ENCODE data around the gene CCL8. TPM values are rescaled to one million over a fixed set of nuclear protein-coding genes. Genes with fewer than 3 reads are reported as not detected.

Gene CCL8
- total RNA-seq, result not detected in 2 replicates

DNA sequence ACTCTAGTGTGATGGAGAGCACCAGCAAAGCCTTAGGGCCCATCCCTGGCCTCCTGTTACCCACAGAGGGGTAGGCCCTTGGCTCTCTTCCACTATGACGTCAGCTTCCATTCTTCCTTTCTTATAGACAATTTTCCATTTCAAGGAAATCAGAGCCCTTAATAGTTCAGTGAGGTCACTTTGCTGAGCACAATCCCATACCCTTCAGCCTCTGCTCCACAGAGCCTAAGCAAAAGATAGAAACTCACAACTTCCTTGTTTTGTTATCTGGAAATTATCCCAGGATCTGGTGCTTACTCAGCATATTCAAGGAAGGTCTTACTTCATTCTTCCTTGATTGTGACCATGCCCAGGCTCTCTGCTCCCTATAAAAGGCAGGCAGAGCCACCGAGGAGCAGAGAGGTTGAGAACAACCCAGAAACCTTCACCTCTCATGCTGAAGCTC is at the start of gene CCL8:
TSS of gene CCL8 (plus strand) at position 397 of the 445 bp plus-strand sequence. CDS start 67 bp downstream, outside the sequence.

DNA sequence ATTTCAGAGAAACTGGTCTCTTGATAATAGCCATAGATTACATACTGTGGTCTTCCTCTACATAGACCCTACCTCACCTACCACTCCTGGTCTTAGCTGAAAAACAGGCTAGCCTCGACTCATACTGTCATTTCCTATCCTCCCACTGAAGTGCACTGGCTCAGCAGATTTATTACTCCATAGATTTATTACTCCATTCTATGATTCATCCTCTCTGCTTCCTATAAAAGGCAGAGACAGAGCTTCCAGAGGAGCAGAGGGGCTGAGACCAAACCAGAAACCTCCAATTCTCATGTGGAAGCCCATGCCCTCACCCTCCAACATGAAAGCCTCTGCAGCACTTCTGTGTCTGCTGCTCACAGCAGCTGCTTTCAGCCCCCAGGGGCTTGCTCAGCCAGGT is 49.3 kb upstream of the CCL8 start, which contains the start of gene CCL7:
TSS of gene CCL7 (plus strand) at position 253 of the 400 bp plus-strand sequence. CDS start at position 323, 70 bp downstream.

DNA sequence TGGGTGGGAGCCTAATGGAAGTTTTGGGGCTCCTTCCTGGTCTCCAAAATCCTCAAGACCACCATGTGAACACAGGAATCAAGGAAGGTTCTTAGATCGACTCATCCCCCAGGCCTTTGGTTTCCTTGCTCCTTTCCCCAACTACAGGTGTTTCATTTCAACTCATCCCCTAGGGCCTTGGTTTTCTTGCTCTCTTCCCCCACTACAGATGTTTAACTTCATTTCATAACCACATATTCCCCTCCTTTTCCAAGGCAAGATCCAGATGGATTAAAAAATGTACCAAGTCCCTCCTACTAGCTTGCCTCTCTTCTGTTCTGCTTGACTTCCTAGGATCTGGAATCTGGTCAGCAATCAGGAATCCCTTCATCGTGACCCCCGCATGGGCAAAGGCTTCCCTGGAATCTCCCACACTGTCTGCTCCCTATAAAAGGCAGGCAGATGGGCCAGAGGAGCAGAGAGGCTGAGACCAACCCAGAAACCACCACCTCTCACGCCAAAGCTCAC is 33.9 kb upstream of the CCL8 start, which contains the start of gene CCL11:
TSS of gene CCL11 (plus strand) at position 457 of the 507 bp plus-strand sequence. CDS start 67 bp downstream, outside the sequence.

DNA sequence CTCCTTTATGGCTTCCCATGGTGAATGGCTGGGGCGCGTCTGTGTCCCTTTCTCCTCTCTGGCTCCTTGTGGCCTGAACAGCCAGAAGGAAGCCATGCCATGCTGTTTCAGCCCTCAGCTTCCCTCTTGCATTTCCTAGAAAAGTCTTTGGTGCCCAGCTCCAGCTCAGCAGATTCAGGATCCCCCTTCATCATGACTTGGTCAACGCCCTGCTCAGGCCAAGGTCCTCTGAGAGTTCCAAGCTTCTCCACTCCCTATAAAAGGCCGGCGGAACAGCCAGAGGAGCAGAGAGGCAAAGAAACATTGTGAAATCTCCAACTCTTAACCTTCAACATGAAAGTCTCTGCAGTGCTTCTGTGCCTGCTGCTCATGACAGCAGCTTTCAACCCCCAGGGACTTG is 37.0 kb downstream of the CCL8 start, which contains the start of gene CCL13:
TSS of gene CCL13 (plus strand) at position 287 of the 400 bp plus-strand sequence. CDS start at position 334, 47 bp downstream.

DNA sequence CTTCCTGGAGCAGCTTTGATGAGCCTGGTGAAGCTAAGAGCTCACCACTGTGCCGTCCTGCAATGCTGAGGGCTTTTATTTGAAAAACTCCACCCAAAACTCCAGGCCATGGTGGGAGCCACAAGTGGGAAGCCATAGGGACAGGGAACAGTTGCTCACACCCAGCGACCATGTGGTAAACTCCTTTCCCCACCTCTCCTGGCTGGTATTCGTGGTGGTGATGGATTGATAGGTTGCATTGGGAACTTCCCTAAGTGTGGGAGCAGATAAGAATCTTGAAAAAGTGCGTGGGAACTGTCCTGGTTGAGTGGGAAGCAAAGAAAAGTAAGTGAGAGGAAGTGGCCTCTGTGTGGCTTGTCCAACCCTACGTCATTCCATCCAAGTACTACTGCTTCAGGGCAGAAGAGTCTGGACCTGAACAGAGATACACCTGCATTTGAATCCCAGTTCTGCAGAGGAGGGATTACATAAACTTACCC is 44.0 kb downstream of the CCL8 start, which contains the start of gene CCL1:
TSS of gene CCL1 (minus strand) at position 51 of the 479 bp plus-strand sequence. CDS start 72 bp downstream, outside the sequence.

Other genes starting within 250 kb of the CCL8 start
- gene CCL2, start 64.2 kb upstream of the CCL8 start, total RNA-seq, result 128 and 362 TPM in 2 replicates
- 0.44 and 3.4 TPM in 2 replicates for gene CCL7, start 49.2 kb upstream of the CCL8 start, total RNA-seq
- gene CCL11, start 33.7 kb upstream of the CCL8 start, total RNA-seq, result not detected in 2 replicates
- not detected in 2 replicates for gene CCL13, start 37.0 kb downstream of the CCL8 start, total RNA-seq
- not detected in 2 replicates for gene CCL1, start 43.8 kb downstream of the CCL8 start, total RNA-seq